ENCODE data around the gene ZNF385B.

ZNF385B gene

DNA sequence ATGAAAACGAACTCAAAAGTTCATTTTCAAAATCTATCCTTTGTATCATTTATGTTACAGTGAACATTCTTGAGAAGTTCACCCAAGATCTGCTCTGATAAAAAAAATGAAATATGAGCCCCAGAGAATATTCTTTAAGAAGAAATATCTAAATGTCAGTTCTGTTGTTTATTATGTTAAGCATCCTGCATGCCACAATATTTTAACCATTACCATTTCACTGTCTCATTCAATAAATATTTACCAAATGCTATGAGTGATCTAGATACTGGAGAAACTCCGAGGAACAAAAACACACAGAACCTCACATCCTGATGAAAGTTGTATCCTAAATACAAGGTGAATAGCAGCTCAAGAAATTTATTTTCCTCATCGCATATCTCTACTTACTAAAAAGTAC lies 170.2 kb downstream of the ZNF385B start:
- Histone ChIP-seq H3K27me3 (ENCODE audit: insufficient read depth, poor library complexity, severe bottlenecking) (no peaks in the 10 kb centered on the region), H3K27ac (replicated peaks) (no peak overlapping the region), H3K4me3 (replicated peaks; ENCODE audit: insufficient read depth, low read length) (no peak overlapping the region)
- TF ChIP-seq GABPA (IDR thresholded peaks at IDR 0.05; ENCODE audit: low read depth) (no peak), POLR2AphosphoS5 (IDR thresholded peaks at IDR 0.05; ENCODE audit: low read depth) (no peak), SPI1 (IDR thresholded peaks at IDR 0.05; ENCODE audit: borderline replicate concordance, low read depth) (no peak)
- TF ChIP-seq, protein P1, sequence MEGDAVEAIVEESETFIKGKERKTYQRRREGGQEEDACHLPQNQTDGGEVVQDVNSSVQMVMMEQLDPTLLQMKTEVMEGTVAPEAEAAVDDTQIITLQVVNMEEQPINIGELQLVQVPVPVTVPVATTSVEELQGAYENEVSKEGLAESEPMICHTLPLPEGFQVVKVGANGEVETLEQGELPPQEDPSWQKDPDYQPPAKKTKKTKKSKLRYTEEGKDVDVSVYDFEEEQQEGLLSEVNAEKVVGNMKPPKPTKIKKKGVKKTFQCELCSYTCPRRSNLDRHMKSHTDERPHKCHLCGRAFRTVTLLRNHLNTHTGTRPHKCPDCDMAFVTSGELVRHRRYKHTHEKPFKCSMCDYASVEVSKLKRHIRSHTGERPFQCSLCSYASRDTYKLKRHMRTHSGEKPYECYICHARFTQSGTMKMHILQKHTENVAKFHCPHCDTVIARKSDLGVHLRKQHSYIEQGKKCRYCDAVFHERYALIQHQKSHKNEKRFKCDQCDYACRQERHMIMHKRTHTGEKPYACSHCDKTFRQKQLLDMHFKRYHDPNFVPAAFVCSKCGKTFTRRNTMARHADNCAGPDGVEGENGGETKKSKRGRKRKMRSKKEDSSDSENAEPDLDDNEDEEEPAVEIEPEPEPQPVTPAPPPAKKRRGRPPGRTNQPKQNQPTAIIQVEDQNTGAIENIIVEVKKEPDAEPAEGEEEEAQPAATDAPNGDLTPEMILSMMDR (IDR thresholded peaks at IDR 0.05; ENCODE audit: insufficient read depth, low read length): no peak
- TF ChIP-seq, protein P2, sequence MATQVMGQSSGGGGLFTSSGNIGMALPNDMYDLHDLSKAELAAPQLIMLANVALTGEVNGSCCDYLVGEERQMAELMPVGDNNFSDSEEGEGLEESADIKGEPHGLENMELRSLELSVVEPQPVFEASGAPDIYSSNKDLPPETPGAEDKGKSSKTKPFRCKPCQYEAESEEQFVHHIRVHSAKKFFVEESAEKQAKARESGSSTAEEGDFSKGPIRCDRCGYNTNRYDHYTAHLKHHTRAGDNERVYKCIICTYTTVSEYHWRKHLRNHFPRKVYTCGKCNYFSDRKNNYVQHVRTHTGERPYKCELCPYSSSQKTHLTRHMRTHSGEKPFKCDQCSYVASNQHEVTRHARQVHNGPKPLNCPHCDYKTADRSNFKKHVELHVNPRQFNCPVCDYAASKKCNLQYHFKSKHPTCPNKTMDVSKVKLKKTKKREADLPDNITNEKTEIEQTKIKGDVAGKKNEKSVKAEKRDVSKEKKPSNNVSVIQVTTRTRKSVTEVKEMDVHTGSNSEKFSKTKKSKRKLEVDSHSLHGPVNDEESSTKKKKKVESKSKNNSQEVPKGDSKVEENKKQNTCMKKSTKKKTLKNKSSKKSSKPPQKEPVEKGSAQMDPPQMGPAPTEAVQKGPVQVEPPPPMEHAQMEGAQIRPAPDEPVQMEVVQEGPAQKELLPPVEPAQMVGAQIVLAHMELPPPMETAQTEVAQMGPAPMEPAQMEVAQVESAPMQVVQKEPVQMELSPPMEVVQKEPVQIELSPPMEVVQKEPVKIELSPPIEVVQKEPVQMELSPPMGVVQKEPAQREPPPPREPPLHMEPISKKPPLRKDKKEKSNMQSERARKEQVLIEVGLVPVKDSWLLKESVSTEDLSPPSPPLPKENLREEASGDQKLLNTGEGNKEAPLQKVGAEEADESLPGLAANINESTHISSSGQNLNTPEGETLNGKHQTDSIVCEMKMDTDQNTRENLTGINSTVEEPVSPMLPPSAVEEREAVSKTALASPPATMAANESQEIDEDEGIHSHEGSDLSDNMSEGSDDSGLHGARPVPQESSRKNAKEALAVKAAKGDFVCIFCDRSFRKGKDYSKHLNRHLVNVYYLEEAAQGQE (IDR thresholded peaks at IDR 0.05; ENCODE audit: insufficient replicate concordance, low read depth): no peak
- DNase-seq (ENCODE audit: low read depth in 1 of 2, low spot score in 1 of 2): no peak

DNA sequence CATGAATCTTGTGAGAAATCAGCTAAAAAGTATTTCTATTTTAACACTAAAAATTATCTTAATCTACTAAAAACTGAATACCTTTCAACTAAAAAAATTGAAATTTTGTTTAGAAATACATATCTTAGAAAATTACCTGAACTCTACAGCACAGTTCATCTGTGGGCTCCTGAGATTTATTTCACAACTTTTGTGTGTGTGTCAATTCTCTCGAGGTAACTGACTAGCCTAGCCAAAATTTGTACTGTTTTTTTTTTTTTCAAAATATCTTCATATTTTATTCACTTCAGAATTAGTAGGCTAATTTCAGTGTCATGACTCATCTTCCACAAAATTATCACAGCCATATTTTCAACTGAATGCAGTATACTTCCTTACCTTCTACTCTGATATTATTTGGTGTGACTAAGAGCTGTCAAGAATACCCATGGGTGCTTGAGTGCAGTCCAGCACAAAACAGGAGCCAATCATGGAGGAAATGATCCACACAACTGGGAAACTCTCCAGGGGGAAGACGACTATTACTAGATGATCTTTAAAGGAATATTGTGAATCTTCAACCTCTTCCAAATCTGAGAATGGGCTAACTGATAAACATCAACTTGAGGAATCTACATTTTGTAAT lies 174.6 kb downstream of the ZNF385B start:
- Histone ChIP-seq H3K27me3 (ENCODE audit: insufficient read depth, poor library complexity, severe bottlenecking) (no peaks in the 10 kb centered on the region), H3K27ac (replicated peaks) (no peak overlapping the region), H3K4me3 (replicated peaks; ENCODE audit: insufficient read depth, low read length) (no peak overlapping the region)
- no peak for DNase-seq (ENCODE audit: low read depth in 1 of 2, low spot score in 1 of 2)
- TF ChIP-seq, protein P2 (IDR thresholded peaks at IDR 0.05; ENCODE audit: insufficient replicate concordance, low read depth): no peak
- no peak for TF ChIP-seq SPI1 (IDR thresholded peaks at IDR 0.05; ENCODE audit: borderline replicate concordance, low read depth)
- no peak for TF ChIP-seq GABPA (IDR thresholded peaks at IDR 0.05; ENCODE audit: low read depth)
- no peak for TF ChIP-seq POLR2AphosphoS5 (IDR thresholded peaks at IDR 0.05; ENCODE audit: low read depth)
- TF ChIP-seq, protein P1 (IDR thresholded peaks at IDR 0.05; ENCODE audit: insufficient read depth, low read length): no peak

DNA sequence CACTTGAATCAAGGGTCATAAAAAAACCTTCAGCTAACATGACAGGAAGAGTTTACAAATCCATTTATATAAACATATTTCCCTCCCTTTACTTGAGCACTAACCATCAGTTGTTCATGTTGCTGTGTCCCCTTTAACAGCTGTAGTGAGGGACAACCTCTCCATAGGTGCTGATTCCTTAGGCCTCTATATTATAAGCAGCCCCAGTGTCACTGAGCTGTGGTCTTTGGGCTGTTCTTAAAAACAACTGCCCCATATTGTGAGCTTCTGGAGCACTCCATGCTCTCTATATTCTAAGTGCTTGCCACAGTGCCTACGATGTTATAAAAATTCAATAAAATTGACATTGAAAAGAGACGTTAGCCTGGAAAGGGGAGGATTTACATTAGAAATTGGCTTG lies 175.3 kb downstream of the ZNF385B start:
- H3K27me3 ChIP-seq (ENCODE audit: insufficient read depth, poor library complexity, severe bottlenecking): no peaks in the 10 kb centered on the region
- H3K4me3 ChIP-seq (replicated peaks; ENCODE audit: insufficient read depth, low read length): no peak overlapping the region
- TF ChIP-seq SPI1 (IDR thresholded peaks at IDR 0.05; ENCODE audit: borderline replicate concordance, low read depth): no peak
- TF ChIP-seq, protein P1 (IDR thresholded peaks at IDR 0.05; ENCODE audit: insufficient read depth, low read length): no peak
- TF ChIP-seq, protein P2 (IDR thresholded peaks at IDR 0.05; ENCODE audit: insufficient replicate concordance, low read depth): no peak
- H3K27ac ChIP-seq (replicated peaks): no peak overlapping the region
- DNase-seq (ENCODE audit: low read depth in 1 of 2, low spot score in 1 of 2): no peak
